Inflammatory macrophage (primary cell): ENCODE data around the gene WNT5B.
"Not testable (repeated sequence)": the region's sequence is repeated elsewhere in the genome, so short reads cannot be mapped to it uniquely, and the experiment has no call there.

Source experiments
- DNase-seq, 2 donors: peaks; one replicate each; pipeline ENCODE4 v3.0.0-alpha.2; 2020 to 2022

Gene WNT5B

DNA sequence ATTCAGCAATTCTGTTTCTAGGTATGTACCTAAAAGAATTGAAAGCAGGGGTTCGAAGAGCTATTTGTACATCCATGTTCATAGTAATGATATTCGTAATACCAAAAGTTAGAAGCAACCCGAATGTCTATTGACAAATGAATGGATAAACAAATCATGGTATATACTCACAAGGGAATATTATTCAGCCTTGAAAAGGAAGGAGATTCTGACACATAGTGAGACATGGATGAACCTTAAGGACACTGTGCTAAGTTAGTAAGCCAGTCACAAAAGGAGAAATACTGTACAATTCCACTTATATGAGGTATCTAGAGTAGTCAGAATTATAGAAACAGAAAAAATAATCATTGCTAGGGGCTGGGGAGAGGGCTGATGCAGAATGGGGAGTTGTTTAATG lies 30.3 kb upstream of the WNT5B start:
- DNase-seq = no peak

DNA sequence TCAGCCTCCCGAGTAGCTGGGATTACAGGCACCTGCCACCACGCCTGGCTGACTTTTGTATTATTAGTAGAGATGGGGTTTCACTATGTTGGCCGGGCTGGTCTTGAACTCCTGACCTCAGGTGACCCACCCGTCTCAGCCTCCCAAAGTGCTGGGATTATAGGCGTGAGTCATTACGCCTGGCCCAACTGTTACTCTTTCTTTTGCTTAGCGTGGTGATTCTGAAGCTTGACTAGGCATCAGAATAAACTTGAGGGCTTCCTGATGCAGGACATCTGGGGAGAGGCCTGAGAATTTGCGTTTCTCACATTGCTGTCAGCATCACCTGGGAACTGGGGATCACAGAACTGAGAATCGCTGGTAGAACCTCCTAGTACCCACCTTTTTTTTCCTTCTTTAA lies 26.3 kb upstream of the WNT5B start:
- DNase-seq = not testable (repeated sequence)

- DNase-seq = peak in 1 of 2 donors; percentile 26
These were observed 25.6 kb upstream of the WNT5B start for GRCh38 chr12:1603269-1603993.

DNA sequence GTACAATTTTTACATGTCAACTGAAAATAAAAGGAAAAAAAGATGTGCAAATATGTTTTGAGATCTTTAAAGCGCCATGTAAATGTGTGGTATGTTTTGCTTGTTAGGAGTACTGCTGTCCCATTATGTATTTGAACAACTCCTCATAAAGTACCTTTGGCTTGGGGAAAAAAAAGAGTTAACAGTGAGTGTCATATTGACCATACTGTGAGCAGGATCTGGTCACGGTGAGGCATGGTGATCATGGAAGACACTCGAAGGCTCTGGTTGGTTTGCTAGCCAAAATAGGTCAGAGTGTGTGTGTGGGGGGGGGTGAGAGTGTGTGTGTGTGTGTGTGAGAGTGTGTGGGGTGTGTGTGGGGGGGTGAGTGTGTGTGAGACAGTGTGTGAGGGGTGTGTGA lies 24.6 kb upstream of the WNT5B start:
- DNase-seq = no peak

- DNase-seq = peak; percentile 77 to 82
These were observed 23.7 kb upstream of the WNT5B start for GRCh38 chr12:1605129-1606020.

GRCh38 chr12:1606021-1606622 lies 22.9 kb upstream of the WNT5B start:
- DNase-seq = peak; percentile 86 to 88

GRCh38 chr12:1607940-1608712 lies 20.9 kb upstream of the WNT5B start:
- peak; percentile 42 to 43 for DNase-seq

DNA sequence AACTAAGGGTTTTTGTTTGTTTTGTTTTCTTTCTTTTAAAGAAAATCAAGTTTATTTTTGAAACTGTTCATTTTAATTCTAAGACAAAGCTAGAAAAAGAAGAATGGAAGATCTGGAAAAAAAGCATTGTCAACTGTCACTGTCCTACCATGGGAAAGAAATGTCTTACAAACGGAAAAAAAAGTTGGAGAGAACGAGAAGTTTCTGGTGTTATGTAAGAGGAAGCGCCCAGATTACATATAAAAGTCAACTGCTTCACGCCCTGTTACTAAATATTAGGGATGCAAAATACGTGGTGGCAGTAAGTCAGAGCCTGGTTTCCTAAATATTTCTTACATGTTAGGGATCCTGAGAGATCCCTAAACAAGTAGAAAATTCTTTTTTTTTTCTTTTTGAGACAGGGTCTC lies 20.3 kb upstream of the WNT5B start:
- peak; percentile 70 to 86 for DNase-seq

DNA sequence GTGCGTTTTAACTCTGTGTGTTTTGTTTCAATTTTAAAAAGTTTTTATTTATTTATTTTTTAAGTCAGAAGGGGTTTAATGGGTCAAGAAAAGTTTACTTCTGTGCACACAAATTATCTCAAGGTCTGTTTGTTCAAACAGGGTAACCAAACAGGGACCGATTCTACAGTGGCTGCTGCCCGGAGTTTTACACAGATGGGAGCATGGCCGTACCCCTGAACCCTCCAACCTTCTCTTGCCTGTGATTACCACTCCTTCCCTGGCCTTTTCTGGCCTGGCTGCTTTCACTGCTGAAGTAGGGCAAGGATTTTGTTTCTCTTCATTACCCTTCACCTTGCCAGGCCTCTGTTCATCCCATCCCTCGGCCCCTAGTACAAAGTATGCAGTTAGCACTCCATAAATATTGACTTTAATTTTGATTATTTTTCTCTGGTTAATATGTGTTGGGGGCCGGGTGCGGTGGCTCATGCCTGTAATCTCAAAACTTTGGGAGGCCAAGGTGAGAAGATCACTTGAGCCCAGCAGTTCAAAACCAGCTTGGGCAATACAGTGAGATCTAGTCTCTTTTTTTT lies 18.9 kb upstream of the WNT5B start:
- DNase-seq = no peak

DNA sequence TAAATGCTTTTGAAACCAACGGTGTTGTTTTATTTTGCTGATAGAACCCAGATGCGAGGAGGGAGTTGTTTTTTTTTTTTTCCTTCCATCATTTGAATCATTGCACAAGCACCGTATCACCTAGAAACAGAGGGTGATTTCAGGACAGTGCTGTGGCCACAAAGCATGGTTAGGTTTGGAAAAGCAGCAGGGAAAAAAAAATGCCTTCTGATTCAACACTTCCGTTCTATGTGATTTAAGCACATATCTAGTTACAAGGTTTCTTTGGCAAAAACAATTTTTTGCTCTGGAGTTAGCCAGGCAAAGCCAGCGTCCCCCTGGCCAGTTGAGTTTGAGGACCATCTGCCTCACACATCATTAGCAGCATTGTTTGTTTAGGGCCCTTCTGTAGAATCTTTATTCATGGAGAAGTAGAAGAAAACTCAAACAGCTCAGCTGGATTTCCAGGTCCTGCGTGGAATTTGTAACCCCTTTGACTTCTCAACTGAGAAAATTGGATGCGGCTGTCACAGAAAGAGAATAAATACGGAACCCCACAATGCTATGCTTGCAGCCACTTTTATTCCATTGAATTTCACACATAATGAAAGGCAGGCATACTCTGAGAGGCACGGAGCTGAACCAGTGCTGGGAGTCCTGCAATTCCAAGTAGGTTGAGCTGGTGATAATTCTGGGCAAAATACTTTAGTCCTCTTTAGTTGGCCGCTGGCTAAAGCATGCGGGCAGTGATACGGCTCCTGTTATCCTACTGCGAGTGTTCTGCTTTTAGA lies 17.0 kb upstream of the WNT5B start:
- DNase-seq = no peak

DNA sequence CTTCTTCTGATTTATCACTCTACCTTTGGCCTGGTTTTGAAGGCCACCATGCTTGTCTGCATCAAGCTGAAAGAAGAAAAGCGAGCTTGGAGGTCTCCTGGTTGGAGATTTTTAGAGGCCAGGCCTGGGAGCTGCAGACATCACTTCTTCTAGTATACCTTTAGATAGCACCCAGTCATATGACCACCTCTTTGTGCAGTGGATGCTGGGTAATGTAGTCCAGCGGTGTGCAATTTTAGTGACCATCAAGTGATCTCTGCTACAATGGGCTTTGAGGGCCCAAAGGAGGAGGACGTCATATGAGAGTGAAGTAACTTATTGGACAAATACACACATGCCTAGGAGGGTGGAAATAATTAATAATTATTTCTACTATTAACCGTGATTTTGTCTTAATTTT lies 15.2 kb upstream of the WNT5B start:
- no peak for DNase-seq

- DNase-seq = no peak
These were observed 14.7 kb upstream of the WNT5B start for GRCh38 chr12:1614360-1614759.

DNA sequence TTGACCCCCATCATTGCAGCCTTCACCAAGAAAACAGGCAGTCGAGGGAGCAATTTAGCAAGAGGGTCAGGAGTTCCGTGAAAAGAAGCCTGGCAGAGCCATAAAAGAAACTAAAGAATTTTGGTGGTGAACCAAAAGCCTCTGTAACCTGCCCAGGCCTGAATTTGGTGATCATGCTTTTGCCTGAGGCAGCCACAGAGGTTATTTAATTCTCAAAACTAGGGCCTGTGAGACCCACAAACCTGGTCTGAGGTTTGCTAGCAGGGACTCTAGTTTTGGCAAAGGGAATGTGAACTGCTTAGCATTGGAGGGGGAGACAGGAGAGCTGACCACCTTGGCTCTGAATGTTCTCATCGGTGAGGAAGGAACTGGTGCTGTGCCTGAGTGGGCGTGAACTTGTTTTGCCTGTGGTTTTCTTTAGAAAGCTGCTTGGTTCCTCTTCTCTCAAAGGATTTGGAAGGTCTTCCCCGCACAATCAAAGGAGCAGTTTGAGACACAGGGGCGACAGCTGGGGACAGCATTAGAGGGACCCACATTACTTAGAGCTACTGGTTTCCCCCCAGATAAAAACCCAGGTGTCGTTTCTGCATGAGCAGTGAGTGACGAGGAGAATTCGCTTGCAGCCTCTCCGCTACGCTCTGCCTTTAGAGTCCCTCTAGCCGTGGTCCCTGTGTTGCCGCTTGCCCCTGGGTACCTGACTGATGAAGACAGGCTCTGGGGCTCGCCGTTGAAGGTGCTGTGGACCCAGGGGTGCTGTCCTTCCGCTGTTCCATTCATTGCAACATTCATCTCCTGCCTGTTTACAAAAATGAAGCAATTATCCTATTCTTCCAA lies 12.6 kb upstream of the WNT5B start:
- peak; percentile 70 to 87 for DNase-seq

DNA sequence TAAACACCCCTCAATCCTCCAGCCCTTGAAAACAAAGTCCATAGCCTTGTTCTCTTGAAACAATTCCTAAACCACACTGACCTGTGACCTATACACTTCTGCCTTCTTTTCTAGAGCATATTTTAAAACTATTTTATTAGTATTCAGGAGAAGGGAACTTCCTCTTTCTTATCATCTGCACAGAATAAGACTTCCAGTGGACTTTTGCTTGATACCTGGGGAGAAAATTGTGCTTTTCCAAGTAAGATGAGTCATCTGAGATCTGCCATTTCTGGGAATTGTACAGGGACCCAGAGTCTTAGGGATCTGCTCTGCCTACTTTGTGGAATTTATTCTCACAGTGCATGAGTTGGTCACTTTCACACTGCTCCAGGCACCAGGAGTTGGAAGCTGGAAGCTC lies 10.5 kb upstream of the WNT5B start:
- DNase-seq = no peak

GRCh38 chr12:1619159-1619558 lies 9.9 kb upstream of the WNT5B start:
- DNase-seq = no peak

DNA sequence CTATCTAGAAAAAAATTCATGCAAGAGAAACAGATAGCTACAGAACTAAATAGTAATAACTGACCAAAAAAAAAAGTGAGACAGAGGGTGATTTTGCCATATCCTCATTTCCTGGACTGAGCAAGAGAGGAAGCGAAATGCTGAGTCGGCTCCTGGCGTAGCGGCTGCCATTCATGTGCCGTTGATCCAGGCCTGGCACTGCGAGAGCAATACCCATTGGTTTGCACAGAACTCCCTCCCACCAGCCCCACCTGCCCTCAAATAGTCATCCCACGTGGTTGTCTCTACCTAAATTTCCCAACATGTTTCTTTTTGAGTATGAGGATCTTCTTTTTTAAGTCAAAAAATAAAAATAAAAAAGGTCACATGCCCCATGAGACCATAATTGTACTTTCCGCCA lies 9.4 kb upstream of the WNT5B start:
- peak; percentile 79 to 85 for DNase-seq

GRCh38 chr12:1620092-1620491 lies 8.9 kb upstream of the WNT5B start:
- DNase-seq = no peak

- peak in 1 of 2 donors; percentile 54 for DNase-seq
These were observed 6.6 kb upstream of the WNT5B start for GRCh38 chr12:1622406-1622805.

GRCh38 chr12:1629338-1630132 lies 504 bp downstream of the WNT5B start:
- DNase-seq = no peak
